HepG2 (cell line): ENCODE measurements around the gene SF3B5. TPM values are rescaled to one million over a fixed set of nuclear protein-coding genes. Genes with fewer than 3 reads are reported as not detected.

Source experiments
- CHD2 ChIP-seq: IDR thresholded peaks from 2 replicates; pipeline ENCODE4 v1.6.1; 2011; ENCODE audit warnings: low read depth, low read length, improper control_type of control experiment
- FOXK2 ChIP-seq: fragments of 450-650 bp; IDR thresholded peaks from 2 replicates; pipeline ENCODE4 v1.6.1; 2016
- KDM4B ChIP-seq: sonication (generic); formaldehyde crosslinking; IDR thresholded peaks from 2 replicates; pipeline ENCODE4 v1.4.0; 2020; ENCODE audit warnings: missing genetic modification reagents
- KLF16 ChIP-seq, 2 experiments: sonication (generic) in 1 of 2; formaldehyde crosslinking in 1 of 2; IDR thresholded peaks; 2 replicates each; pipeline versions ENCODE4 v1.6.1 to v1.8.0; 2016 to 2023; ENCODE audit warnings: missing genetic modification reagents in 2 of 2, missing compliant biosample characterization in 1 of 2
- KLF9 ChIP-seq: IDR thresholded peaks from 2 replicates; pipeline ENCODE4 v1.6.1; 2016; ENCODE audit warnings: low read depth
- MAFF ChIP-seq: IDR thresholded peaks from 2 replicates; pipeline ENCODE4 v1.6.1; 2011; ENCODE audit warnings: low read depth, low read length, improper control_type of control experiment
- PHB2 ChIP-seq: fragments of 450-650 bp; IDR thresholded peaks from 2 replicates; pipeline ENCODE4 v1.6.1; 2018; ENCODE audit not compliant: partially characterized antibody
- PRDM4 ChIP-seq: sonication (generic); formaldehyde crosslinking; IDR thresholded peaks from 2 replicates; pipeline ENCODE4 v1.9.0; 2021; ENCODE audit warnings: missing genetic modification reagents, borderline replicate concordance
- RFXANK ChIP-seq: IDR thresholded peaks from 2 replicates; pipeline ENCODE4 v1.6.1; 2016
- SAP130 ChIP-seq: IDR thresholded peaks from 2 replicates; pipeline ENCODE4 v1.6.1; 2016; ENCODE audit warnings: low read depth
- SIN3A ChIP-seq: IDR thresholded peaks from 2 replicates; pipeline ENCODE4 v1.6.1; 2011; ENCODE audit warnings: low read depth, mild to moderate bottlenecking, control low read depth, low read length, borderline replicate concordance
- SKI ChIP-seq: fragments of 450-650 bp; IDR thresholded peaks from one replicate; pipeline ENCODE4 v1.6.1; 2018; ENCODE audit warnings: mild to moderate bottlenecking; ENCODE audit not compliant: partially characterized antibody
- SNRNP70 ChIP-seq: fragments of 200-400 bp; formaldehyde crosslinking; IDR thresholded peaks from 2 replicates; pipeline ENCODE4 v1.6.1; 2017; ENCODE audit warnings: mild to moderate bottlenecking, low read depth, low read length, moderate library complexity
- SRY ChIP-seq: sonication (generic); formaldehyde crosslinking; IDR thresholded peaks from 2 replicates; pipeline ENCODE4 v1.8.0; 2022; ENCODE audit warnings: mild to moderate bottlenecking, missing genetic modification reagents
- SUZ12 ChIP-seq: fragments of 150-350 bp; IDR thresholded peaks from 2 replicates; pipeline ENCODE4 v1.6.1; 2014; ENCODE audit warnings: low read depth, low read length
- THAP8 ChIP-seq: sonication (generic); formaldehyde crosslinking; IDR thresholded peaks from 2 replicates; pipeline ENCODE4 v1.5.1; 2020; ENCODE audit warnings: missing genetic modification reagents, mild to moderate bottlenecking, borderline replicate concordance
- ZNF225 ChIP-seq: sonication (generic); formaldehyde crosslinking; IDR thresholded peaks from 2 replicates; pipeline ENCODE4 v1.4.0; 2020; ENCODE audit warnings: mild to moderate bottlenecking, missing genetic modification reagents
- ZNF343 ChIP-seq: sonication (generic); formaldehyde crosslinking; IDR thresholded peaks from 2 replicates; pipeline ENCODE4 v1.4.0; 2020; ENCODE audit warnings: mild to moderate bottlenecking, missing genetic modification reagents
- ZNF350 ChIP-seq: sonication (generic); formaldehyde crosslinking; IDR thresholded peaks from 2 replicates; pipeline ENCODE4 v1.4.0; 2020; ENCODE audit warnings: mild to moderate bottlenecking, low read depth, missing genetic modification reagents, borderline replicate concordance
- ZNF460 ChIP-seq: sonication (generic); formaldehyde crosslinking; IDR thresholded peaks from 2 replicates; pipeline ENCODE4 v1.5.1; 2020; ENCODE audit warnings: missing genetic modification reagents, mild to moderate bottlenecking, borderline replicate concordance
- ZNF572 ChIP-seq: sonication (generic); formaldehyde crosslinking; IDR thresholded peaks from 2 replicates; pipeline ENCODE4 v1.5.1; 2020; ENCODE audit warnings: mild to moderate bottlenecking, missing genetic modification reagents
- ZNF780A ChIP-seq: sonication (generic); formaldehyde crosslinking; IDR thresholded peaks from 2 replicates; pipeline ENCODE4 v1.8.0; 2022; ENCODE audit warnings: mild to moderate bottlenecking, missing genetic modification reagents, moderate library complexity
- ZNF891 ChIP-seq: sonication (generic); formaldehyde crosslinking; IDR thresholded peaks from 2 replicates; pipeline ENCODE4 v1.5.0; 2020; ENCODE audit warnings: mild to moderate bottlenecking, missing genetic modification reagents
- ZSCAN31 ChIP-seq: sonication (generic); formaldehyde crosslinking; IDR thresholded peaks from 2 replicates; pipeline ENCODE4 v1.5.0; 2020; ENCODE audit warnings: low read depth, mild to moderate bottlenecking, missing genetic modification reagents
- polyA plus RNA-seq, 8 experiments: library from polyadenylated mRNA; depleted of rRNA in 3 of 8; stranded (reverse) in 7 of 8; unstranded in 1 of 8; fragments of >200 nt; fragmentation: Illumina TruSeq in 4 of 8; extraction: Trizol in 4 of 8; gene quantifications; 2 replicates each; pipeline versions ENCODE4 v1.2.1 to v1.2.3, GENCODE V29; 2011 to 2016; ENCODE audit warnings: low read depth in 4 of 8, missing spikeins in 1 of 8, mixed read lengths in 1 of 8; ENCODE audit not compliant: insufficient read depth in 1 of 8
- total RNA-seq, 5 experiments: library from RNA; depleted of rRNA; stranded (reverse); fragments of >200 nt; fragmentation: Illumina TruSeq; extraction: Trizol; gene quantifications; 2 replicates each; pipeline ENCODE4 v1.2.3, GENCODE V29; 2016; ENCODE audit warnings: low read depth in 1 of 5
- TF ChIP-seq, protein P1 (sequence below): sonication (generic); formaldehyde crosslinking; IDR thresholded peaks from 2 replicates; pipeline ENCODE4 v1.8.1; 2023; ENCODE audit warnings: mild to moderate bottlenecking, missing genetic modification reagents, borderline replicate concordance
- TF ChIP-seq, protein P2 (sequence below): sonication (generic); formaldehyde crosslinking; IDR thresholded peaks from 2 replicates; pipeline ENCODE4 v1.4.0; 2020; ENCODE audit warnings: missing genetic modification reagents

The SF3B5 gene
- total and polyA plus RNA-seq, 2 of the 13 experiments (the other 11 are each of a cell fraction or from before 2014, with no cell fraction given): 263 to 292 TPM

DNA sequence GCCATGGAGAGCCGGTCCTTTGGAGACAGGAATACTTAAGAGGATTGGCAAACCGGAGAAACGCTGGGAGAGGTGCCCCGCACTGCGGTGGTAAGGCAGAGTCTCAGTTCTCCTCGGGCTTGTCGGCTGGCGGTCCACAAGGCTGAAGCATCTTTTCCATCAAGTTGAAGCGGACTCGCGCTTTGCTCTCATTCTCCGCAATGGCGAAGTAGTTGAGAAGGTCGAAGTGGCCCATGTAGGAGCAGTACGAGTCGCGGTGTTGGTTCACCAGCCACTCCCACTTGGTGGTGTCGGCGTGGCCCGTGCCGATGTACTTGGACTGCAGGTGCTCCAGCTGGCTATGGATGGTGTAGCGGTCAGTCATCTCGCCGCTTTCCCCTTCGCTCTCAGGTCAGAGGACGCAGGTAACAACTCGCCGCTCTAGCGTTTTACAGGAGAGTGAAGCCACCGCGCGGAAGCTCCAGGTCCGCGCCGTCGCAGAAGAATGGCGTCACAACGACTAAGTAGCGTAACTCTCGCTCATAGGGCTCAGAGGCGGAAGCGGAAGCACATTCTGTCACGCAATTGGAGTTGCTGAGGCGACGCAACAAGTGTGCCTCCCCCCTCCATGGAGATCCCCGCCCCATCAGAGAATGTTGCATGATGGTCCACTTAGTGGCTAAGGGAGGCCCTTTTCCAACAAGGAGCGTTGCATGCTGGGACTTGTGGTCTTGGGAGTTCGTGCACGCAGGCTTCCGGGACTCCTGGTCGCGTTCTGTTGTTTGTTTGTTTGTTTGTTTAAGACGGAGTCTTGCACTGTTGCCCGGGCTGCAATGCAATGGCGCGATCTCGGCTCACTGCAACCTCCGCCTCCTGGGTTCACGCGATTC, at the start of gene SF3B5 (continued):
- TF ChIP-seq, protein P1, sequence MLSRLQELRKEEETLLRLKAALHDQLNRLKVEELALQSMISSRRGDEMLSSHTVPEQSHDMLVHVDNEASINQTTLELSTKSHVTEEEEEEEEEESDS (CRISPR knock-in tag): no peak
- TF ChIP-seq ZSCAN31 (CRISPR knock-in tag) (peak; percentile 43; the same call in 1 of the 2 replicates), ZNF343 (peak; percentile 99), ZNF460 (peak; percentile 60; the same call in 1 of the 2 replicates), CHD2 (peak; percentile 52; the same call in 1 of the 2 replicates), ZNF891 (no peak), THAP8 (CRISPR knock-in tag) (no peak), ZNF350 (CRISPR knock-in tag) (peak; percentile 99), KLF16 (CRISPR knock-in tag; IDR thresholded peaks at IDR 0.05) (peak; percentile 63 to 99; a peak in 2 of 4 replicates), SAP130 (CRISPR knock-in tag) (peak; percentile 100), RFXANK (CRISPR knock-in tag) (peak; percentile 96), SNRNP70 (no peak), SRY (CRISPR knock-in tag) (peak; percentile 84; the same call in 1 of the 2 replicates), MAFF (peak; percentile 60), SUZ12 (peak; percentile 81), PHB2 (no peak), ZNF572 (CRISPR knock-in tag) (0 out of 2 replicates have a peak, but pooled peaks have one; percentile 28), KLF9 (CRISPR knock-in tag) (peak; percentile 92), SKI (no peak), KDM4B (peak; percentile 96), ZNF780A (CRISPR knock-in tag) (no peak; the same call in 1 of the 2 replicates), PRDM4 (CRISPR knock-in tag) (0 out of 2 replicates have a peak, but pooled peaks have one; percentile 36), FOXK2 (peak; percentile 90), SIN3A (peak; percentile 97), ZNF225 (peak; percentile 76)
- TF ChIP-seq, protein P2, sequence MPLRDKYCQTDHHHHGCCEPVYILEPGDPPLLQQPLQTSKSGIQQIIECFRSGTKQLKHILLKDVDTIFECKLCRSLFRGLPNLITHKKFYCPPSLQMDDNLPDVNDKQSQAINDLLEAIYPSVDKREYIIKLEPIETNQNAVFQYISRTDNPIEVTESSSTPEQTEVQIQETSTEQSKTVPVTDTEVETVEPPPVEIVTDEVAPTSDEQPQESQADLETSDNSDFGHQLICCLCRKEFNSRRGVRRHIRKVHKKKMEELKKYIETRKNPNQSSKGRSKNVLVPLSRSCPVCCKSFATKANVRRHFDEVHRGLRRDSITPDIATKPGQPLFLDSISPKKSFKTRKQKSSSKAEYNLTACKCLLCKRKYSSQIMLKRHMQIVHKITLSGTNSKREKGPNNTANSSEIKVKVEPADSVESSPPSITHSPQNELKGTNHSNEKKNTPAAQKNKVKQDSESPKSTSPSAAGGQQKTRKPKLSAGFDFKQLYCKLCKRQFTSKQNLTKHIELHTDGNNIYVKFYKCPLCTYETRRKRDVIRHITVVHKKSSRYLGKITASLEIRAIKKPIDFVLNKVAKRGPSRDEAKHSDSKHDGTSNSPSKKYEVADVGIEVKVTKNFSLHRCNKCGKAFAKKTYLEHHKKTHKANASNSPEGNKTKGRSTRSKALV (CRISPR knock-in tag): peak; percentile 33; the same call in 1 of the 2 replicates
